GM12801 (cell line): ENCODE results near the gene PDZD2.

Experiments
- CTCF ChIP-seq: IDR thresholded peaks from one replicate; pipeline ENCODE4 v1.5.1; 2011; ENCODE audit warnings: control low read depth; ENCODE audit not compliant: insufficient read length; ENCODE audit errors: extremely low read depth

The PDZD2 gene

GRCh38 chr5:32031089-32031488, 392.2 kb downstream of the PDZD2 start:
- no peak for TF ChIP-seq CTCF

- TF ChIP-seq CTCF, result no peak
Observed at GRCh38 chr5:32038523-32038922, 399.6 kb downstream of the PDZD2 start.

- no peak for TF ChIP-seq CTCF
Observed at GRCh38 chr5:32042551-32042961, 403.6 kb downstream of the PDZD2 start.

- TF ChIP-seq CTCF, result no peak
Observed at GRCh38 chr5:32043105-32043504, 404.2 kb downstream of the PDZD2 start.

GRCh38 chr5:32044434-32044833, 405.5 kb downstream of the PDZD2 start:
- no peak for TF ChIP-seq CTCF

- no peak for TF ChIP-seq CTCF
Observed at GRCh38 chr5:32044939-32045338, 406.0 kb downstream of the PDZD2 start.

- no peak for TF ChIP-seq CTCF
Observed at GRCh38 chr5:32047056-32047455, 408.1 kb downstream of the PDZD2 start.

- TF ChIP-seq CTCF, result no peak
Observed at GRCh38 chr5:32051796-32052195, 412.9 kb downstream of the PDZD2 start.
